Esophagus squamous epithelium (tissue), 5 donors: ENCODE measurements around the gene CWC27. TPM values are rescaled to one million over a fixed set of nuclear protein-coding genes. Genes with fewer than 3 reads are reported as not detected.

Experiments used
- DNase-seq: peaks from one replicate; lab custom pipeline; 2025; lab: John Stamatoyannopoulos, UW
- H3K27ac ChIP-seq, 4 donors: fragments of 200-600 bp; sonication (generic); one replicate each; pipeline ENCODE4 v1.5.1; 2016 to 2019; ENCODE audit warnings: mild to moderate bottlenecking in 1 of 4
- H3K27me3 ChIP-seq, 4 donors: fragments of 200-600 bp; sonication (generic); 1 replicate in 3 of 4; 2 replicates in 1 of 4; pipeline versions ENCODE4 v1.5.1 to v1.6.0; 2017 to 2021; ENCODE audit warnings: antibody characterized with exemption in 1 of 4
- H3K36me3 ChIP-seq, 3 donors: fragments of 200-600 bp; sonication (generic); one replicate each; pipeline ENCODE4 v1.5.1; 2016 to 2019
- H3K4me1 ChIP-seq, 3 donors: fragments of 200-600 bp; sonication (generic); one replicate each; pipeline ENCODE4 v1.5.1; 2017 to 2019
- H3K4me3 ChIP-seq, 4 donors: fragments of 200-600 bp; sonication (generic); 1 replicate in 3 of 4; 2 replicates in 1 of 4; pipeline ENCODE4 v1.5.1; 2016 to 2019; ENCODE audit warnings: mild to moderate bottlenecking in 2 of 4, moderate library complexity in 1 of 4
- H3K9me3 ChIP-seq, 3 donors: fragments of 200-600 bp; sonication (generic); one replicate each; pipeline ENCODE4 v1.5.1; 2016 to 2019
- POLR2A ChIP-seq, 4 donors: fragments of 450-650 bp; IDR thresholded peaks; one replicate each; pipeline ENCODE4 v1.6.1; 2017; ENCODE audit warnings: antibody characterized with exemption in 4 of 4, mild to moderate bottlenecking in 4 of 4, moderate library complexity in 3 of 4
- WGBS, 2 donors: methylation state at CpG; one replicate each; pipeline ENCODE4 v1.1.5; 2018; 5-methylcytosine and 5-hydroxymethylcytosine counted together
- intact Hi-C: fragments of 100-400 bp; cut with DNase I; formaldehyde crosslinking; loops from one replicate; pipeline ENCODE4 v1.15.0; 2022
- total RNA-seq, 4 donors: library from RNA; depleted of rRNA; stranded (reverse); fragments of >200 nt; gene quantifications; one replicate each; pipeline ENCODE4 v1.1.0, GENCODE V29; 2016
- TF ChIP-seq, protein P1 (sequence below), 6 experiments: fragments of 450-650 bp in 4 of 6; fragments of 200-600 bp in 2 of 6; sonication (generic) in 2 of 6; IDR thresholded peaks; one replicate each; pipeline ENCODE4 v1.5.1; 2016 to 2019; ENCODE audit warnings: antibody characterized with exemption in 6 of 6, mild to moderate bottlenecking in 4 of 6, moderate library complexity in 4 of 6
- donor health status: DM: yes; HTN: yes; CAD: no.

CWC27 gene
- total RNA-seq, 4 donors from 2014 or later: 9.9 to 15.6 (median 12.1) TPM

DNA sequence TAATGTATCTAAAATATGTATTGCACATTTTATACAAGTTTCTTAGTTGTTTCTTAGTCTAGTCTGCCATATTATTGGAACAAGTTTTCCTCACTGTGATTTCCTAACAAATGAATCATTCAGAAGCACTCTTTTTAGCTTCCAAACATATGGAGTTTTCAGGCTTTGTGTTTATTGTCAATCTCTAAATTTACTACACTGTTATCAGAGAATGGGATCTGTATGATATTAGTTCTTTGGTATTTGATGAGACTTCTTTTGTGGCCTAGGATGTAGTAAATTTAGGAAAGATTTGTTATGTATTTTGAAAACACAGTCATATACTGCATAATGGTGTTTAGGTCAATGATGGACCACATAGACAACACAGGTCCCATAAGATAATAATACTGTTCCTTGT lies 25.9 kb upstream of the CWC27 start:
- DNase-seq: no peak
- intact Hi-C loops: no loop called here
- TF ChIP-seq POLR2A (IDR thresholded peaks at IDR 0.05): no peak
- TF ChIP-seq, protein P1, sequence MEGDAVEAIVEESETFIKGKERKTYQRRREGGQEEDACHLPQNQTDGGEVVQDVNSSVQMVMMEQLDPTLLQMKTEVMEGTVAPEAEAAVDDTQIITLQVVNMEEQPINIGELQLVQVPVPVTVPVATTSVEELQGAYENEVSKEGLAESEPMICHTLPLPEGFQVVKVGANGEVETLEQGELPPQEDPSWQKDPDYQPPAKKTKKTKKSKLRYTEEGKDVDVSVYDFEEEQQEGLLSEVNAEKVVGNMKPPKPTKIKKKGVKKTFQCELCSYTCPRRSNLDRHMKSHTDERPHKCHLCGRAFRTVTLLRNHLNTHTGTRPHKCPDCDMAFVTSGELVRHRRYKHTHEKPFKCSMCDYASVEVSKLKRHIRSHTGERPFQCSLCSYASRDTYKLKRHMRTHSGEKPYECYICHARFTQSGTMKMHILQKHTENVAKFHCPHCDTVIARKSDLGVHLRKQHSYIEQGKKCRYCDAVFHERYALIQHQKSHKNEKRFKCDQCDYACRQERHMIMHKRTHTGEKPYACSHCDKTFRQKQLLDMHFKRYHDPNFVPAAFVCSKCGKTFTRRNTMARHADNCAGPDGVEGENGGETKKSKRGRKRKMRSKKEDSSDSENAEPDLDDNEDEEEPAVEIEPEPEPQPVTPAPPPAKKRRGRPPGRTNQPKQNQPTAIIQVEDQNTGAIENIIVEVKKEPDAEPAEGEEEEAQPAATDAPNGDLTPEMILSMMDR (IDR thresholded peaks at IDR 0.05): no peak

DNA sequence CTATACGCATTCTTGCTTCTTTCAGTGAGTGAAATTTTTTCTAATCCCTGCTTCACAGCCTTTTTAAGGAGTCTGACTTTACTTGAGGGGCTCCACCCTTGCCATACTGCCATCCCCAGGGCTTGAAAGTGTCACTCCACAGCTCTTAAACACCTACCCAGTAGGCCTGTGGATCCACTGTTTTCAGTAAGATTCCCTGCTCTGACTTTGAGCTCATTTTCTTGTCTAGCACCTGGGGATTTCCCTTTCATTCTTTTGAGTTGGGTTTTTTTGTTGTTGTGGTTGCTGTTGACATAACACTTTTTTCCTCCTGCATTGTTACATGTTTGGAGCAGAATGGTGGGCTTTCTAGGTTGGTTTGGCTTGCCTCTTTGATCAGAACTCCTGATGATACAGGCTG lies 23.8 kb upstream of the CWC27 start:
- Histone ChIP-seq H3K4me1 (no peaks in the 10 kb centered on the region), H3K36me3 (peaks cover 0 to 40% (median 0%) of the 10 kb centered on the region in 3 donors), H3K27me3 (no peaks in the 10 kb centered on the region), H3K27ac (no peak overlapping the region), H3K4me3 (no peak overlapping the region), H3K9me3 (no peaks in the 10 kb centered on the region)
- WGBS, 2 donors: 100% methylated on average over 1 of the region's 1 CpG
- DNase-seq: no peak
- TF ChIP-seq POLR2A (IDR thresholded peaks at IDR 0.05): no peak
- TF ChIP-seq, protein P1 (IDR thresholded peaks at IDR 0.05): no peak
- intact Hi-C loops: no loop called here

More for the DNA sequence above, 25.9 kb upstream of the CWC27 start:
- Histone ChIP-seq H3K4me3 (no peak overlapping the region), H3K9me3 (no peaks in the 10 kb centered on the region), H3K27ac (no peak overlapping the region), H3K36me3 (peaks cover 0 to 60% (median 0%) of the 10 kb centered on the region in 3 donors), H3K27me3 (no peaks in the 10 kb centered on the region), H3K4me1 (no peaks in the 10 kb centered on the region)

DNA sequence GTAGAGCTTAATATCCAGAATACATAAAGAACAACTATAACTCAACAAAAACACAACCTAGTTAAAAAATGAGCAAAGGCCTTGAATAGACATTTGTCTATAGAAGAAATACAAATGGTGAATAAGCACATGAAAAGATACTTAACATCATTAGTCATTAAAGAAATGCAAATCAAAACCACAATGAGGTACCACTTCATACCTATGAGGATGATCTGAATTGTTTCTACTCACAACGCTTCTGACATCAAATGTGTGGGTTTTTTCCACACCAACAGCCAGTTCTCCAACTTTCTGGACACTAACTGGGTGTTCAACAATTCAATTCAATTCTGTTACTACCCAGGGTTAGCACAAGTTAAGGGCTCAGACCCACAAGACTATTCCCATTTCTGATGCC lies 22.3 kb upstream of the CWC27 start:
- H3K36me3 ChIP-seq: peaks cover 0 to 33% (median 0%) of the 10 kb centered on the region in 3 donors
- no peak overlapping the region for H3K4me3 ChIP-seq
- H3K27me3 ChIP-seq: no peaks in the 10 kb centered on the region
- H3K9me3 ChIP-seq: no peaks in the 10 kb centered on the region
- no peak overlapping the region for H3K27ac ChIP-seq
- no peak for TF ChIP-seq POLR2A (IDR thresholded peaks at IDR 0.05)
- TF ChIP-seq, protein P1 (IDR thresholded peaks at IDR 0.05): no peak
- intact Hi-C loops: no loop called here
- H3K4me1 ChIP-seq: no peaks in the 10 kb centered on the region
- DNase-seq: no peak
- 76 to 79% methylated on average over 1 of the region's 1 CpG for WGBS, 2 donors

DNA sequence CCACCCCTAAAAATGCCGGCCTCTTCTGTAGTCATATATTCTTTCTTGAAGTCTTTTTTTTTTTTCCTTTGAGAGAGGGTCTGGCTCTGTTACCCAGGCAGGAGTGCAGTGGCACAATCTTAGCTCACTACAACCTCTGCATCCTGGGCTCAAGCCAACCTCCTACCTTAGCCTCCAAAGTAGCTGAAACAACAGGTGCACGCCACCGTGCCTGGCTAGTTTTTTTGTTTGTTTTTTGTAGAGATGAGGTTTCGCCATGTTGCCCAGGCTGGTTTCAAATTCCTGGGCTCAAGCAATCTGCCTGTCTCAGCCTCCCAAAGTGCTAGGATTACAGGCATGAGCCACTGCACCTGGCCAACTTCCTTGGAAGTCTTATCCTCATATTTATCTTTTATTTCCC lies 19.3 kb upstream of the CWC27 start:
- TF ChIP-seq, protein P1 (IDR thresholded peaks at IDR 0.05): no peak
- no peak for TF ChIP-seq POLR2A (IDR thresholded peaks at IDR 0.05)
- Histone ChIP-seq H3K36me3 (peaks cover 0 to 48% (median 0%) of the 10 kb centered on the region in 3 donors), H3K4me3 (no peak overlapping the region), H3K9me3 (no peaks in the 10 kb centered on the region), H3K4me1 (no peaks in the 10 kb centered on the region), H3K27me3 (no peaks in the 10 kb centered on the region), H3K27ac (no peak overlapping the region)
- 85 to 95% methylated on average over 4 of the region's 4 CpGs for WGBS, 2 donors
- intact Hi-C loops: no loop called here
- DNase-seq: no peak

DNA sequence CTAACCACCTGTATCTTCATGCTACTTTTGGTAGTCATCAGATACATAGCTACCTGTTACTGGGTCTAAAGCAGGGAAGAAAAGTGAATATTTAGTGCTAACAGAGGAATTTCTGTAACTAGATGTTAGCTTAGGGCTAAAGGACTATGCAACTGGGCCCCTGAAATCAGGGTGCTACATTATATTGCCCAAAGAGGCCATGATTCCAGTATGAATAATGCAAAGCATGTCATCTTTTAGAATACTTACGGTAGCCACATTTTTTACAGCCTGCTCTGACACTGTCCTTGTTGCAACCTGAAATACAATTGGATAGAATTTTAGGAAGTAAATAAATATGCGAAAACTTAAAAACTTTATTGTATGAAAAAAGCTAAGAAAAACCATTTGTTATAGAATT lies 14.7 kb upstream of the CWC27 start:
- intact Hi-C loops: no loop called here
- Histone ChIP-seq H3K27ac (no peak overlapping the region), H3K9me3 (no peaks in the 10 kb centered on the region), H3K27me3 (no peaks in the 10 kb centered on the region), H3K36me3 (peaks cover 0 to 54% (median 0%) of the 10 kb centered on the region in 3 donors), H3K4me1 (peaks cover 0 to 4% (median 0%) of the 10 kb centered on the region in 3 donors), H3K4me3 (no peak overlapping the region)
- TF ChIP-seq, protein P1 (IDR thresholded peaks at IDR 0.05): no peak
- TF ChIP-seq POLR2A (IDR thresholded peaks at IDR 0.05): no peak
- DNase-seq: no peak
- WGBS, 2 donors: 92 to 97% methylated on average over 2 of the region's 2 CpGs
